Measurements from ENCODE around the gene AP1S3. TPM values are rescaled to one million over a fixed set of nuclear protein-coding genes. Genes with fewer than 3 reads are reported as not detected.

AP1S3 gene
- total RNA-seq, 4 donors from 2014 or later: 0.23 to 4.6 (median 0.54) TPM; not detected in 1

DNA sequence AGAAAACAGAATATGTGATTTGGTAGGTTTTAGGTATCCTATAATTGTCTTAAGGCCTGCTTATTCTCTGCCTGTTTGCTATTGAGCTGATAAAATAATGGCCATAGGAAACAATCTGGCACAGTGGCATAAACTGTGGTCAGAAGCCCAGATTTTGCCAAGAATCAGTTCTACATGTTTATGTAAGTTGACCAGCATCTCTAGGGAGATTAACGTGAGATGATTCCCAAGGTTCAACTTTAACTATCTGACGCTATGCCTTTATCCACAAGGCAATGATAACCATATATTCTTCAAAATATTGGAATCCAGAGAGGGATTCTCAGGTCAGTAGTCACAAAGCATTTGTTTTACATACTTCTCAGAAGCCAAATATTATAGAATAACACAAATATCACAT is 25.6 kb downstream of the AP1S3 start:
- Histone ChIP-seq H3K27ac (no peak overlapping the region), H3K36me3 (no peaks in the 10 kb centered on the region), H3K27me3 (no peaks in the 10 kb centered on the region), H3K9me3 (no peaks in the 10 kb centered on the region), H3K4me1 (peaks cover 0 to 13% (median 0%) of the 10 kb centered on the region in 3 donors), H3K4me3 (no peak overlapping the region)
- 74 to 78% methylated on average over 2 of the region's 2 CpGs for WGBS, 2 donors (ENCODE audit: low coverage in 1 of 2)
- TF ChIP-seq EP300 (IDR thresholded peaks at IDR 0.05) (no peak), POLR2AphosphoS5 (IDR thresholded peaks at IDR 0.05) (no peak), POLR2A (IDR thresholded peaks at IDR 0.05) (no peak)
- TF ChIP-seq, protein P1, sequence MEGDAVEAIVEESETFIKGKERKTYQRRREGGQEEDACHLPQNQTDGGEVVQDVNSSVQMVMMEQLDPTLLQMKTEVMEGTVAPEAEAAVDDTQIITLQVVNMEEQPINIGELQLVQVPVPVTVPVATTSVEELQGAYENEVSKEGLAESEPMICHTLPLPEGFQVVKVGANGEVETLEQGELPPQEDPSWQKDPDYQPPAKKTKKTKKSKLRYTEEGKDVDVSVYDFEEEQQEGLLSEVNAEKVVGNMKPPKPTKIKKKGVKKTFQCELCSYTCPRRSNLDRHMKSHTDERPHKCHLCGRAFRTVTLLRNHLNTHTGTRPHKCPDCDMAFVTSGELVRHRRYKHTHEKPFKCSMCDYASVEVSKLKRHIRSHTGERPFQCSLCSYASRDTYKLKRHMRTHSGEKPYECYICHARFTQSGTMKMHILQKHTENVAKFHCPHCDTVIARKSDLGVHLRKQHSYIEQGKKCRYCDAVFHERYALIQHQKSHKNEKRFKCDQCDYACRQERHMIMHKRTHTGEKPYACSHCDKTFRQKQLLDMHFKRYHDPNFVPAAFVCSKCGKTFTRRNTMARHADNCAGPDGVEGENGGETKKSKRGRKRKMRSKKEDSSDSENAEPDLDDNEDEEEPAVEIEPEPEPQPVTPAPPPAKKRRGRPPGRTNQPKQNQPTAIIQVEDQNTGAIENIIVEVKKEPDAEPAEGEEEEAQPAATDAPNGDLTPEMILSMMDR (IDR thresholded peaks at IDR 0.05): no peak
- ATAC-seq: no peak

DNA sequence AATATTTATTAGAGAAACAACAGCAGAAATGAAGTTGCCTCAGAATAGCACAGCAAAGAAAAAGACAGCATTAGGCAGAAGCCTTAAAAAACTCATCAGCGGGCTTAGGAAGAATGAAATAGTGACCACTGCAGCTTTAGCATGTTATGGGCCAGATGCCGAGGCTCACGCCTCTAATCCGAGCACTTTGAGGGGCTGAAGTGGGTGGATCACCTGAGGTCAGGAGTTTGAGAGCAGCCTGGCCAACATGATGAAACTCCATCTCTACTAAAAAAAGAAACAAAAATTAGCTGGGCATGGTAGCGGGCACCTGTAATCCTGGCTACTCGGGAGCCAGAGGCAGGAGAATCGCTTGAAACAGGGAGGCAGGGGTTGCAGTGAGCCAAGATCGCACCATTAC is 32.4 kb downstream of the AP1S3 start:
- no peak for ATAC-seq
- H3K27ac ChIP-seq: no peak overlapping the region
- WGBS, 2 donors (ENCODE audit: low coverage in 1 of 2): 88 to 91% methylated on average over 5 to 8 of the region's 8 CpGs
- H3K27me3 ChIP-seq: no peaks in the 10 kb centered on the region
- no peaks in the 10 kb centered on the region for H3K36me3 ChIP-seq
- no peak overlapping the region for H3K4me3 ChIP-seq
- TF ChIP-seq, protein P1 (IDR thresholded peaks at IDR 0.05): no peak
- TF ChIP-seq POLR2AphosphoS5 (IDR thresholded peaks at IDR 0.05) (no peak), EP300 (IDR thresholded peaks at IDR 0.05) (no peak), POLR2A (IDR thresholded peaks at IDR 0.05) (no peak)
- H3K4me1 ChIP-seq: no peaks in the 10 kb centered on the region
- H3K9me3 ChIP-seq: no peaks in the 10 kb centered on the region

DNA sequence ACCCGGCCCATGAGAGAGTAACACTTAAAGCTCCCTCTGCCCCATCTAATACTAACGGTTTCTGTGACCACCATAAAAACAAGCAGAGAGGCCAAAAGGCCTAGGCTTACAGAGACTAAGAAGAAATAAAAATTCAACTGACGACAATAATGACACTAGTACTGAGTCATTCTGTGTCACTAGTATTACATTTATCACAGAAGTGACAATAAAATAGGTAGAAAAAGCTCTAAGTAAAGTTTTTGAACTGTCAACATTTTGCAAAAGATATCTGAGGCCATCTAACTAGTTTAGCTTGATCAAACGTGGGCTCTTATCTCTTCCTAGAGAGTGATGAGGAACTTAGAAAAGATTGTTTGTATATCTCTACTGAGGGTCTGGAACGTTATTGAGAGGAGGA is 35.6 kb downstream of the AP1S3 start:
- no peaks in the 10 kb centered on the region for H3K36me3 ChIP-seq
- no peaks in the 10 kb centered on the region for H3K9me3 ChIP-seq
- no peak overlapping the region for H3K4me3 ChIP-seq
- H3K27ac ChIP-seq: no peak overlapping the region
- no peak for ATAC-seq
- no peaks in the 10 kb centered on the region for H3K27me3 ChIP-seq
- TF ChIP-seq POLR2A (IDR thresholded peaks at IDR 0.05) (no peak), EP300 (IDR thresholded peaks at IDR 0.05) (no peak), POLR2AphosphoS5 (IDR thresholded peaks at IDR 0.05) (no peak)
- TF ChIP-seq, protein P1 (IDR thresholded peaks at IDR 0.05): no peak
- whole genome bisulfite sequencing, 2 donors (ENCODE audit: low coverage in 1 of 2): 62 to 83% methylated on average over 4 of the region's 5 CpGs
- H3K4me1 ChIP-seq: no peaks in the 10 kb centered on the region

DNA sequence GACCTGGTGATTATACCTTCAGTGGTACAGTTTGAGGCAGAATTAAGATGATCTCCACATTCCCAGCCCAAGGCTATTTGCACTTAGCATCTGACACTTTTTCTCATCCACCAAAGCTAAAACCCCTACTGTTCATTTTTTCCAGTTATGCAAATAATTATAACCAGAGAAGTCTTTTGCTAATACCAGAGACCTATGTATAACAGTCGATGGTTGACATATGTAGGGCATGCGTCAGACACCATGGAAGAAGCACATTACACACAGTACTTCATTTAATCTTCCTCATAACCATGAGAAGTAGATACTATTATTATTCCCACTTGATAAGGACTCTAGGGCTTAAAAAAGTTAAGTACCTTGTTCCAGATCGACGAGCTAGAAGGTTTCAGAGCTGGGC is 36.5 kb downstream of the AP1S3 start:
- no peak for ATAC-seq
- H3K27me3 ChIP-seq: no peaks in the 10 kb centered on the region
- no peaks in the 10 kb centered on the region for H3K4me1 ChIP-seq
- 95 to 98% methylated on average over 4 of the region's 4 CpGs for WGBS, 2 donors (ENCODE audit: low coverage in 1 of 2)
- H3K27ac ChIP-seq: no peak overlapping the region
- H3K36me3 ChIP-seq: no peaks in the 10 kb centered on the region
- no peaks in the 10 kb centered on the region for H3K9me3 ChIP-seq
- H3K4me3 ChIP-seq: no peak overlapping the region
- TF ChIP-seq EP300 (IDR thresholded peaks at IDR 0.05) (no peak), POLR2AphosphoS5 (IDR thresholded peaks at IDR 0.05) (no peak), POLR2A (IDR thresholded peaks at IDR 0.05) (no peak)
- TF ChIP-seq, protein P1 (IDR thresholded peaks at IDR 0.05): no peak

DNA sequence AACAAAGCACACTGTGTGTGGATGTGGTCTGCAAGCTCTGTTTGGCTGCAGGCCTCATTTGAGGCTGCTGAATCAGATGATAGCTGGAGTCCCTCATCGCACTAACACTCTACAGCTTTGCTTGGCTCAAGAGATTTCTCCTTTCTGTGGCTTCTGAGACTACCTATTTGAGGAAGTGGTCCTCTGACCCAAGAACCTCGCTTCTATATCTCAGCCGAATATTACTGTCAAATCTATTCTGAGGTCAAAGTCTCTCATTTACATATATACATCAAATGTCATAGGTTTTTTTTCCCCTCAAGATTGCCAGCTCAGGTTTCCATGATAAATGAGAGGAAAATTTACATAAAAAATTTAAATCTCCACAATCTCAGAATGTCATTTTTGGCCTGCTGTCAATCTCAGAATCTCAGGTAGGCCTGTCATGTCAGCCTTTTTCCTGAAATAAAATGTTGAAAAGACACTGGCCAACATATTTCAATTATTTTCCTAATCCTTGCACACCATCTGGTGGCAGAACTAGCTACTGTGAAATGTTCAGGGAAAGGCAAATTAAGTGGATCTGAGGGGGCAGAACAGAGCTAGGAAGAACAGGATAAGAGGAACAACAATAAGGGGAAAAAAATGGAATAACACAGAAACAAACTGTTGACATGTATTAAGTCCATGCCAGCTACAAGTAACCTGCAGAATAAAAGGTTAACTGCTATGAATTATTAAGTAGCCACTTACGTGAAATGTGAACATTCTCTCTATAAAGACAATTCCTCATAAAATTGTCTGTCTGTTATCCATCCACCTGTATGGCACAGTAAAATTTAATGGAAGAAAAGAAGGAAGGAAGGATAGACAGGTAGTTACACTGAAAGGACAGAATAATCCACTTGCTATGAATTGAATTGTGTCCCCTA is 39.3 kb downstream of the AP1S3 start:
- H3K9me3 ChIP-seq: no peaks in the 10 kb centered on the region
- 64 to 66% methylated on average over 4 of the region's 4 CpGs for WGBS, 2 donors (ENCODE audit: low coverage in 1 of 2)
- no peaks in the 10 kb centered on the region for H3K27me3 ChIP-seq

More for the DNA sequence above, 39.3 kb downstream of the AP1S3 start:
- H3K4me3 ChIP-seq: no peak overlapping the region
- H3K27ac ChIP-seq: no peak overlapping the region
- no peaks in the 10 kb centered on the region for H3K36me3 ChIP-seq
- no peak for TF ChIP-seq POLR2AphosphoS5 (IDR thresholded peaks at IDR 0.05)
- TF ChIP-seq, protein P1 (IDR thresholded peaks at IDR 0.05): peak; percentile 43 to 75 (median 70)
- H3K4me1 ChIP-seq: no peaks in the 10 kb centered on the region
- no peak for ATAC-seq
